DOHH2 (cell line): ENCODE results near the gene TNFRSF6B.

Experiments used
- EZH2phosphoT487 ChIP-seq: fragments of 200-600 bp; sonication (generic); IDR thresholded peaks from 2 replicates; pipeline ENCODE4 v1.6.1; 2017; ENCODE audit warnings: borderline replicate concordance, mild to moderate bottlenecking, antibody characterized with exemption, low read length, moderate library complexity, mixed read lengths
- TF ChIP-seq, protein P1 (sequence below): fragments of 200-600 bp; sonication (generic); IDR thresholded peaks from one replicate; pipeline ENCODE4 v1.5.1; 2014; ENCODE audit warnings: antibody characterized with exemption, mild to moderate bottlenecking, low read depth, low read length; ENCODE audit not compliant: poor library complexity, severe bottlenecking

DNA sequence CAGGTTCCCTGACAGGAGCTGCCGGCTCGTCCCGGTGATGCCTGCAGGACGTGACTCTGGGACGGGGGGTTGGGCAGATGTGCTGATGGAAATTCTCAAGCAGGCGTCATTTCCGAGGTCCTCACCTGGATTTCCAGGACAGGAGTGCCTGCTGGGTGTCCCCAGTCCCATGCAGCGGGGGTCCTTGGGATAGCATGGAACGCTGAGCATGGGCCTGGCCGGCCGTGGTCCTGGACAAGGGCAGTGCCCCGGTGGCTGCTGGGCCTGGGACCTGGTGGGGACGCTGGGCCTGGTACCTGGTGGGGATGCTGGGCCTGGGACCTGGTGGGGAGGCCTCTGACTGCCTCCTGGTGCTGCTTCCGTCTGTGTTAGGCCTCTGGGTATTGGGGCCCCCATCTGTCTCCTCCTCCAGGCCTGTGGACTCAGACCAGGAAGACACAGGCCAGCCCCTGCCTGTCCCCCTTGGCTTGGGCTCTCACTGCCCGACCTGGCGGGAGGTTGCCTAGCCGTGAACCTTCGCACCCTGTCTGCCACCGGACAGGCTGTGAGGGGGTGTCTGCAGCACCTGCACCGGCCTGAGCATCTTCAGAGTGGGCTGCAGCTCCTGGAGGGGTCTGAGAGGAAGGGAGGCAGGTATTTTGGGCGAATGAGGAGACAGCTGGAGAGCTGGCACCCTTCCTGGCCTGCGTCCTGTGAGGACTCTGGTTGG, 32.2 kb upstream of the TNFRSF6B start:
- no peak for TF ChIP-seq EZH2phosphoT487
- TF ChIP-seq, protein P1, sequence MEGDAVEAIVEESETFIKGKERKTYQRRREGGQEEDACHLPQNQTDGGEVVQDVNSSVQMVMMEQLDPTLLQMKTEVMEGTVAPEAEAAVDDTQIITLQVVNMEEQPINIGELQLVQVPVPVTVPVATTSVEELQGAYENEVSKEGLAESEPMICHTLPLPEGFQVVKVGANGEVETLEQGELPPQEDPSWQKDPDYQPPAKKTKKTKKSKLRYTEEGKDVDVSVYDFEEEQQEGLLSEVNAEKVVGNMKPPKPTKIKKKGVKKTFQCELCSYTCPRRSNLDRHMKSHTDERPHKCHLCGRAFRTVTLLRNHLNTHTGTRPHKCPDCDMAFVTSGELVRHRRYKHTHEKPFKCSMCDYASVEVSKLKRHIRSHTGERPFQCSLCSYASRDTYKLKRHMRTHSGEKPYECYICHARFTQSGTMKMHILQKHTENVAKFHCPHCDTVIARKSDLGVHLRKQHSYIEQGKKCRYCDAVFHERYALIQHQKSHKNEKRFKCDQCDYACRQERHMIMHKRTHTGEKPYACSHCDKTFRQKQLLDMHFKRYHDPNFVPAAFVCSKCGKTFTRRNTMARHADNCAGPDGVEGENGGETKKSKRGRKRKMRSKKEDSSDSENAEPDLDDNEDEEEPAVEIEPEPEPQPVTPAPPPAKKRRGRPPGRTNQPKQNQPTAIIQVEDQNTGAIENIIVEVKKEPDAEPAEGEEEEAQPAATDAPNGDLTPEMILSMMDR: no peak
